Measurements from ENCODE around the gene GUCA1A.

Gene GUCA1A

GRCh38 chr6:42173101-42173500 lies at the start of gene GUCA1A:
TSS of gene GUCA1A (plus strand) at chr6:42173364. CDS start at chr6:42173614, 250 bp downstream.
- no peak for DNase-seq

GRCh38 chr6:42123379-42124103 lies 49.6 kb upstream of the GUCA1A start:
- DNase-seq = no peak

- DNase-seq = no peak
Observed at GRCh38 chr6:42124223-42124836, 48.8 kb upstream of the GUCA1A start.

GRCh38 chr6:42125231-42125630 lies 47.9 kb upstream of the GUCA1A start:
- no peak for DNase-seq

- DNase-seq = no peak
Observed at GRCh38 chr6:42125663-42126062, 47.5 kb upstream of the GUCA1A start.

GRCh38 chr6:42128460-42129359 lies 44.5 kb upstream of the GUCA1A start:
- no peak for DNase-seq

GRCh38 chr6:42129360-42129676 lies 43.8 kb upstream of the GUCA1A start:
- no peak for DNase-seq

- DNase-seq = no peak
Observed at GRCh38 chr6:42131531-42131930, 41.6 kb upstream of the GUCA1A start.

- no peak for DNase-seq
Observed at GRCh38 chr6:42133926-42134325, 39.2 kb upstream of the GUCA1A start.

- no peak for DNase-seq
Observed at GRCh38 chr6:42135161-42135560, 38.0 kb upstream of the GUCA1A start.

- no peak for DNase-seq
Observed at GRCh38 chr6:42135722-42136121, 37.4 kb upstream of the GUCA1A start.

- DNase-seq = peak in 1 of 56 donors; percentile 2
Observed at GRCh38 chr6:42136508-42137193, 36.5 kb upstream of the GUCA1A start.

GRCh38 chr6:42137194-42137753 lies 35.9 kb upstream of the GUCA1A start:
- no peak for DNase-seq

- DNase-seq = no peak
Observed at GRCh38 chr6:42138190-42138589, 35.0 kb upstream of the GUCA1A start.

GRCh38 chr6:42138630-42139619 lies 34.2 kb upstream of the GUCA1A start:
- no peak for DNase-seq

GRCh38 chr6:42140032-42140431 lies 33.1 kb upstream of the GUCA1A start:
- DNase-seq = no peak

- DNase-seq = no peak
Observed at GRCh38 chr6:42140756-42141602, 32.2 kb upstream of the GUCA1A start.

- no peak for DNase-seq
Observed at GRCh38 chr6:42141603-42142117, 31.5 kb upstream of the GUCA1A start.

Measured in nucleus accumbens (tissue), 56 donors.